HepG2 (cell line): ENCODE results near the gene NT5C1A. TPM values are rescaled to one million over a fixed set of nuclear protein-coding genes. Genes with fewer than 3 reads are reported as not detected.

ENCODE experiments used
- ADNP ChIP-seq: sonication (generic); formaldehyde crosslinking; IDR thresholded peaks from 2 replicates; pipeline ENCODE4 v1.4.0; 2020; ENCODE audit warnings: missing genetic modification reagents
- AKAP8 ChIP-seq: sonication (generic); formaldehyde crosslinking; IDR thresholded peaks from 2 replicates; pipeline ENCODE4 v1.5.1; 2020; ENCODE audit warnings: mild to moderate bottlenecking, missing genetic modification reagents
- ATF7-NPFF ChIP-seq: sonication (generic); formaldehyde crosslinking; IDR thresholded peaks from 2 replicates; pipeline ENCODE4 v1.8.1; 2023; ENCODE audit warnings: mild to moderate bottlenecking, low read depth, missing genetic modification reagents, moderate library complexity
- BCL3 ChIP-seq: sonication (generic); formaldehyde crosslinking; IDR thresholded peaks from 2 replicates; pipeline ENCODE4 v1.5.1; 2020; ENCODE audit warnings: mild to moderate bottlenecking, missing genetic modification reagents, moderate library complexity
- HNF4A ChIP-seq: sonication (generic); formaldehyde crosslinking; IDR thresholded peaks from 2 replicates; pipeline ENCODE4 v1.4.0; 2020; ENCODE audit warnings: missing genetic modification reagents
- HNRNPH1 ChIP-seq: fragments of 200-400 bp; formaldehyde crosslinking; optimal IDR thresholded peaks from 2 replicates; pipeline ENCODE3; 2017; ENCODE audit warnings: mild to moderate bottlenecking, low read depth, low read length
- KLF16 ChIP-seq, 2 experiments: sonication (generic) in 1 of 2; formaldehyde crosslinking in 1 of 2; IDR thresholded peaks; 2 replicates each; pipeline versions ENCODE4 v1.6.1 to v1.8.0; 2016 to 2023; ENCODE audit warnings: missing genetic modification reagents in 2 of 2, missing compliant biosample characterization in 1 of 2
- PRDM10 ChIP-seq: sonication (generic); formaldehyde crosslinking; IDR thresholded peaks from 2 replicates; pipeline ENCODE4 v1.4.0; 2020; ENCODE audit warnings: low read depth, missing genetic modification reagents
- RAD21 ChIP-seq: fragments of 450-650 bp; formaldehyde crosslinking; IDR thresholded peaks from 2 replicates; pipeline ENCODE4 v1.5.0; 2020; ENCODE audit warnings: mild to moderate bottlenecking
- RXRB ChIP-seq: IDR thresholded peaks from 2 replicates; pipeline ENCODE4 v1.6.1; 2016; ENCODE audit warnings: borderline replicate concordance, missing genetic modification reagents, missing compliant biosample characterization
- ZNF124 ChIP-seq: sonication (generic); formaldehyde crosslinking; IDR thresholded peaks from 2 replicates; pipeline ENCODE4 v1.4.0; 2020; ENCODE audit warnings: missing genetic modification reagents
- polyA plus RNA-seq, 8 experiments: library from polyadenylated mRNA; depleted of rRNA in 3 of 8; stranded (reverse) in 7 of 8; unstranded in 1 of 8; fragments of >200 nt; fragmentation: Illumina TruSeq in 4 of 8; extraction: Trizol in 4 of 8; gene quantifications; 2 replicates each; pipeline versions ENCODE4 v1.2.1 to v1.2.3, GENCODE V29; 2011 to 2016; ENCODE audit warnings: low read depth in 4 of 8, missing spikeins in 1 of 8, mixed read lengths in 1 of 8; ENCODE audit not compliant: insufficient read depth in 1 of 8
- total RNA-seq, 5 experiments: library from RNA; depleted of rRNA; stranded (reverse); fragments of >200 nt; fragmentation: Illumina TruSeq; extraction: Trizol; gene quantifications; 2 replicates each; pipeline ENCODE4 v1.2.3, GENCODE V29; 2016; ENCODE audit warnings: low read depth in 1 of 5
- TF ChIP-seq, protein P1 (sequence below): sonication (generic); formaldehyde crosslinking; IDR thresholded peaks from 2 replicates; pipeline ENCODE4 v1.4.0; 2020; ENCODE audit warnings: missing genetic modification reagents
- TF ChIP-seq, protein P2 (sequence below): sonication (generic); formaldehyde crosslinking; IDR thresholded peaks from 2 replicates; pipeline ENCODE4 v1.4.0; 2020; ENCODE audit warnings: mild to moderate bottlenecking, missing genetic modification reagents
- TF ChIP-seq, protein P3 (sequence below): sonication (generic); formaldehyde crosslinking; conservative IDR thresholded peaks from 2 replicates; pipeline ENCODE4 v1.4.0; 2020; ENCODE audit warnings: mild to moderate bottlenecking, missing genetic modification reagents, moderate library complexity

The NT5C1A gene
- total and polyA plus RNA-seq, 2 of the 13 experiments (the other 11 are each of a cell fraction or from before 2014, with no cell fraction given): not detected

- TF ChIP-seq PRDM10 (CRISPR knock-in tag) (no peak), RAD21 (CRISPR knock-in tag) (peak; percentile 48; the same call in 1 of the 2 replicates), BCL3 (CRISPR knock-in tag) (no peak), KLF16 (CRISPR knock-in tag; IDR thresholded peaks at IDR 0.05) (peak in 1 of 2 experiments; percentile 31; a peak in 1 of 4 replicates), ADNP (no peak), AKAP8 (CRISPR knock-in tag) (no peak), RXRB (CRISPR knock-in tag) (0 out of 2 replicates have a peak, but pooled peaks have one; percentile 11), HNF4A (CRISPR knock-in tag) (0 out of 2 replicates have a peak, but pooled peaks have one; percentile 22), ZNF124 (no peak), ATF7-NPFF (0 out of 2 replicates have a peak, but pooled peaks have one; percentile 36), HNRNPH1 (no peak)
- TF ChIP-seq, protein P1, sequence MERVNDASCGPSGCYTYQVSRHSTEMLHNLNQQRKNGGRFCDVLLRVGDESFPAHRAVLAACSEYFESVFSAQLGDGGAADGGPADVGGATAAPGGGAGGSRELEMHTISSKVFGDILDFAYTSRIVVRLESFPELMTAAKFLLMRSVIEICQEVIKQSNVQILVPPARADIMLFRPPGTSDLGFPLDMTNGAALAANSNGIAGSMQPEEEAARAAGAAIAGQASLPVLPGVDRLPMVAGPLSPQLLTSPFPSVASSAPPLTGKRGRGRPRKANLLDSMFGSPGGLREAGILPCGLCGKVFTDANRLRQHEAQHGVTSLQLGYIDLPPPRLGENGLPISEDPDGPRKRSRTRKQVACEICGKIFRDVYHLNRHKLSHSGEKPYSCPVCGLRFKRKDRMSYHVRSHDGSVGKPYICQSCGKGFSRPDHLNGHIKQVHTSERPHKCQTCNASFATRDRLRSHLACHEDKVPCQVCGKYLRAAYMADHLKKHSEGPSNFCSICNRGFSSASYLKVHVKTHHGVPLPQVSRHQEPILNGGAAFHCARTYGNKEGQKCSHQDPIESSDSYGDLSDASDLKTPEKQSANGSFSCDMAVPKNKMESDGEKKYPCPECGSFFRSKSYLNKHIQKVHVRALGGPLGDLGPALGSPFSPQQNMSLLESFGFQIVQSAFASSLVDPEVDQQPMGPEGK (CRISPR knock-in tag): peak; percentile 69; the same call in 1 of the 2 replicates
- TF ChIP-seq, protein P2, sequence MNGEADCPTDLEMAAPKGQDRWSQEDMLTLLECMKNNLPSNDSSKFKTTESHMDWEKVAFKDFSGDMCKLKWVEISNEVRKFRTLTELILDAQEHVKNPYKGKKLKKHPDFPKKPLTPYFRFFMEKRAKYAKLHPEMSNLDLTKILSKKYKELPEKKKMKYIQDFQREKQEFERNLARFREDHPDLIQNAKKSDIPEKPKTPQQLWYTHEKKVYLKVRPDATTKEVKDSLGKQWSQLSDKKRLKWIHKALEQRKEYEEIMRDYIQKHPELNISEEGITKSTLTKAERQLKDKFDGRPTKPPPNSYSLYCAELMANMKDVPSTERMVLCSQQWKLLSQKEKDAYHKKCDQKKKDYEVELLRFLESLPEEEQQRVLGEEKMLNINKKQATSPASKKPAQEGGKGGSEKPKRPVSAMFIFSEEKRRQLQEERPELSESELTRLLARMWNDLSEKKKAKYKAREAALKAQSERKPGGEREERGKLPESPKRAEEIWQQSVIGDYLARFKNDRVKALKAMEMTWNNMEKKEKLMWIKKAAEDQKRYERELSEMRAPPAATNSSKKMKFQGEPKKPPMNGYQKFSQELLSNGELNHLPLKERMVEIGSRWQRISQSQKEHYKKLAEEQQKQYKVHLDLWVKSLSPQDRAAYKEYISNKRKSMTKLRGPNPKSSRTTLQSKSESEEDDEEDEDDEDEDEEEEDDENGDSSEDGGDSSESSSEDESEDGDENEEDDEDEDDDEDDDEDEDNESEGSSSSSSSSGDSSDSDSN: peak; percentile 54; the same call in 1 of the 2 replicates
- TF ChIP-seq, protein P3, sequence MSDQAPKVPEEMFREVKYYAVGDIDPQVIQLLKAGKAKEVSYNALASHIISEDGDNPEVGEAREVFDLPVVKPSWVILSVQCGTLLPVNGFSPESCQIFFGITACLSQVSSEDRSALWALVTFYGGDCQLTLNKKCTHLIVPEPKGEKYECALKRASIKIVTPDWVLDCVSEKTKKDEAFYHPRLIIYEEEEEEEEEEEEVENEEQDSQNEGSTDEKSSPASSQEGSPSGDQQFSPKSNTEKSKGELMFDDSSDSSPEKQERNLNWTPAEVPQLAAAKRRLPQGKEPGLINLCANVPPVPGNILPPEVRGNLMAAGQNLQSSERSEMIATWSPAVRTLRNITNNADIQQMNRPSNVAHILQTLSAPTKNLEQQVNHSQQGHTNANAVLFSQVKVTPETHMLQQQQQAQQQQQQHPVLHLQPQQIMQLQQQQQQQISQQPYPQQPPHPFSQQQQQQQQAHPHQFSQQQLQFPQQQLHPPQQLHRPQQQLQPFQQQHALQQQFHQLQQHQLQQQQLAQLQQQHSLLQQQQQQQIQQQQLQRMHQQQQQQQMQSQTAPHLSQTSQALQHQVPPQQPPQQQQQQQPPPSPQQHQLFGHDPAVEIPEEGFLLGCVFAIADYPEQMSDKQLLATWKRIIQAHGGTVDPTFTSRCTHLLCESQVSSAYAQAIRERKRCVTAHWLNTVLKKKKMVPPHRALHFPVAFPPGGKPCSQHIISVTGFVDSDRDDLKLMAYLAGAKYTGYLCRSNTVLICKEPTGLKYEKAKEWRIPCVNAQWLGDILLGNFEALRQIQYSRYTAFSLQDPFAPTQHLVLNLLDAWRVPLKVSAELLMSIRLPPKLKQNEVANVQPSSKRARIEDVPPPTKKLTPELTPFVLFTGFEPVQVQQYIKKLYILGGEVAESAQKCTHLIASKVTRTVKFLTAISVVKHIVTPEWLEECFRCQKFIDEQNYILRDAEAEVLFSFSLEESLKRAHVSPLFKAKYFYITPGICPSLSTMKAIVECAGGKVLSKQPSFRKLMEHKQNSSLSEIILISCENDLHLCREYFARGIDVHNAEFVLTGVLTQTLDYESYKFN: 0 out of 2 replicates have a peak, but pooled peaks have one; percentile 17
Observed at GRCh38 chr1:39609618-39610331, 62.1 kb downstream of the NT5C1A start (continued).
